Measurements from ENCODE around the gene RASGRF1.

DNA sequence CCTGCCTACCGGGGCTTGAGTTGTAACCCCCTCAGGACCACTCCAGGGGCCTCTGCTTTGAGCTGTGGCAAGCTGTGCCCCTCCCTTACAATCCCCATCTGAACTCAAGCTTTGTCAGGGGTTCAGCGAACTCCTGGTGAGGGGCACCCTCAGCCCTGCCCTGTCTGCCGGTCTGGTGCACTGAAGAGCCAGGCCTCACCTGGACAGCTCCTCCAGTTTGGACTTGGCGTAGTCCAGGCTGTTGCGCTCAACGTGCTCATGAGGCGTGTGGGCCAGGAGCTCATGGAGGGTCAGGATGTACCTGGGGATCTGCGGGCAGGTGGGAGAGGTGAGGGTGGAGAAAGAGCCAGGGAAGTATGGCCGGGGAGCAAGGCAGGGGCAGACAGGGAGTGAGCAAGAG, 59.4 kb downstream of the RASGRF1 start:
- TF ChIP-seq CTCF (conservative IDR thresholded peaks at IDR 0.05; ENCODE audit: low read depth, low read length) (no peak), EZH2phosphoT487 (IDR thresholded peaks at IDR 0.05; ENCODE audit: borderline replicate concordance, low read length) (no peak), EZH2 (IDR thresholded peaks at IDR 0.05; ENCODE audit: low read length, unreplicated experiment) (no peak)
